OCI-LY7 (cell line): ENCODE results near the gene C6orf141. TPM values are rescaled to one million over a fixed set of nuclear protein-coding genes. Genes with fewer than 3 reads are reported as not detected.

Experiments used
- BruUV-seq: library from RNA; stranded (reverse); fragments of 400-500 nt; replicated peaks from 2 replicates; lab custom pipeline; 2021; lab: Mats Ljungman, UMichigan
- CTCF ChIA-PET: fragments of 300-600 bp; sonication (Branson Sonifier 250); formaldehyde crosslinking; loops from one replicate; lab custom pipeline; 2022; ENCODE audit warnings: antibody characterized with exemption; ENCODE audit not compliant: unreplicated experiment; lab: Charles Lee
- POLR2A ChIA-PET: fragments of 300-600 bp; sonication (Branson Sonifier 250); formaldehyde crosslinking; loops from one replicate; lab custom pipeline; 2022; ENCODE audit warnings: antibody characterized with exemption; lab: Charles Lee
- DNase-seq: peaks from one replicate; pipeline ENCODE4 v3.0.0-alpha.2; 2015; ENCODE audit warnings: low spot score
- H2AFZ ChIP-seq: fragments of 200-600 bp; sonication (generic), shearing (Covaris generic); 2 replicates; pipeline ENCODE4 v1.6.1; 2014; ENCODE audit warnings: mild to moderate bottlenecking, antibody characterized with exemption, low read length, moderate library complexity
- H3K27ac ChIP-seq: fragments of 200-600 bp; sonication (generic); 2 replicates; pipeline ENCODE4 v1.5.1; 2014; ENCODE audit warnings: mixed run types, low read depth, mild to moderate bottlenecking, moderate library complexity, low read length, inconsistent platforms; ENCODE audit not compliant: poor library complexity, severe bottlenecking
- H3K36me3 ChIP-seq: fragments of 200-600 bp; sonication (generic); 2 replicates; pipeline ENCODE4 v1.6.1; 2014; ENCODE audit warnings: mild to moderate bottlenecking, antibody characterized with exemption, low read length, moderate library complexity, mixed read lengths; ENCODE audit not compliant: insufficient read depth
- H3K4me1 ChIP-seq: fragments of 200-600 bp; sonication (generic); 2 replicates; pipeline ENCODE4 v1.5.1; 2014; ENCODE audit warnings: mild to moderate bottlenecking, low read length; ENCODE audit not compliant: insufficient read depth, poor library complexity, severe bottlenecking
- H3K4me2 ChIP-seq: fragments of 200-600 bp; sonication (generic); 2 replicates; pipeline ENCODE4 v1.6.1; 2014; ENCODE audit warnings: mild to moderate bottlenecking, low read length
- H3K4me3 ChIP-seq: fragments of 200-600 bp; sonication (generic); 2 replicates; pipeline ENCODE4 v1.5.1; 2014; ENCODE audit warnings: mild to moderate bottlenecking, low read depth, low read length; ENCODE audit not compliant: poor library complexity, severe bottlenecking
- H3K79me2 ChIP-seq: fragments of 200-600 bp; sonication (generic); 2 replicates; pipeline ENCODE4 v1.6.1; 2016; ENCODE audit warnings: low read depth, mild to moderate bottlenecking, low read length, moderate library complexity, mixed read lengths; ENCODE audit not compliant: insufficient read depth
- H3K9me2 ChIP-seq: fragments of 200-600 bp; sonication (generic); 2 replicates; pipeline ENCODE4 v1.6.1; 2016; ENCODE audit warnings: mild to moderate bottlenecking, low read length, mixed read lengths; ENCODE audit not compliant: insufficient read depth
- H3K9me3 ChIP-seq: fragments of 200-600 bp; sonication (generic); 2 replicates; pipeline ENCODE4 v1.6.1; 2014; ENCODE audit warnings: mild to moderate bottlenecking, mixed run types, low read length, mixed read lengths
- H4K20me1 ChIP-seq: fragments of 200-600 bp; sonication (generic); 2 replicates; pipeline ENCODE4 v1.6.1; 2014; ENCODE audit warnings: mild to moderate bottlenecking, antibody characterized with exemption, low read length, moderate library complexity, mixed read lengths; ENCODE audit not compliant: insufficient read depth
- CTCF ChIP-seq: fragments of 200-600 bp; sonication (generic); conservative IDR thresholded peaks from 2 replicates; pipeline ENCODE4 v1.5.1; 2014; ENCODE audit warnings: mild to moderate bottlenecking, antibody characterized with exemption, low read length, moderate library complexity, mixed read lengths
- EZH2phosphoT487 ChIP-seq: fragments of 200-600 bp; sonication (generic); IDR thresholded peaks from 2 replicates; pipeline ENCODE4 v1.6.1; 2018; ENCODE audit warnings: low read depth, borderline replicate concordance, mild to moderate bottlenecking, mixed run types, antibody characterized with exemption, low read length, moderate library complexity, mixed read lengths
- intact Hi-C: fragments of 100-400 bp; cut with micrococcal nuclease; formaldehyde crosslinking; loops from one replicate; pipeline ENCODE4 v1.10.0; 2022; ENCODE audit not compliant: unreplicated experiment
- total RNA-seq, 2 experiments: library from RNA; depleted of rRNA in 1 of 2; stranded (reverse); fragments of >200 nt in 1 of 2; shearing (Covaris generic) in 1 of 2; gene quantifications; 2 replicates each; pipeline ENCODE4 v1.2.3, GENCODE V29; 2014 to 2022

Gene C6orf141
- total RNA-seq, 2 experiments from 2014 or later: not detected

DNA sequence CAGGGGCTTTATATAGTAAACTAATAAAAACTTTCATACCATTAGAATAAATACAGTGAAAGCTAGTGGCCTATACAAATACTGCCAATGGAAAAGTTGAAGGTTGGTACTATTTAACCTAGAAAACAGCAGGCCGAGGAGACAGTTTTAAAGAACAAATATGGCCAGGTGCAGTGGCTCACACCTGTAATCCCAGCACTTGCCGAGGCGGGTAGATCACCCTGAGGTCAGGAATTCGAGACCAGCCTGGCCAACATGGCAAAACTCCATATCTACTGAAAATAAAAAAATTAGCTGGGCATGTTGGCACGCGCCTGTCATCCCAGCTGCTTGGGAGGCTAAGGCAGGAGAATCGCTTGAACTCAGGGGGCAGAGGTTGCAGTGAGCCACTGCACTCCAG, 25.9 kb upstream of the C6orf141 start:
- H3K4me1 ChIP-seq: no peaks in the 10 kb centered on the region
- no peaks in the 10 kb centered on the region for H3K36me3 ChIP-seq
- no peak overlapping the region for H2AFZ ChIP-seq
- no peak for DNase-seq
- BruUV-seq: no TSS peak
- intact Hi-C loops: no loop called here
- no peak overlapping the region for H3K4me2 ChIP-seq
- H4K20me1 ChIP-seq: no peaks in the 10 kb centered on the region
- no peak overlapping the region for H3K4me3 ChIP-seq
- H3K79me2 ChIP-seq: no peaks in the 10 kb centered on the region
- POLR2A ChIA-PET: no interaction called here
- no peak for TF ChIP-seq CTCF
- no peak for TF ChIP-seq EZH2phosphoT487
- CTCF ChIA-PET: no interaction called here
- no peaks in the 10 kb centered on the region for H3K9me2 ChIP-seq
- no peak overlapping the region for H3K27ac ChIP-seq
- no peaks in the 10 kb centered on the region for H3K9me3 ChIP-seq

GRCh38 chr6:49526598-49526997, 23.9 kb upstream of the C6orf141 start:
- Histone ChIP-seq H2AFZ (no peak overlapping the region), H4K20me1 (no peaks in the 10 kb centered on the region), H3K9me3 (no peaks in the 10 kb centered on the region), H3K79me2 (no peaks in the 10 kb centered on the region), H3K9me2 (no peaks in the 10 kb centered on the region), H3K4me2 (no peak overlapping the region), H3K4me3 (no peak overlapping the region), H3K4me1 (no peaks in the 10 kb centered on the region), H3K36me3 (no peaks in the 10 kb centered on the region), H3K27ac (no peak overlapping the region)
- CTCF ChIA-PET: no interaction called here
- no peak for DNase-seq
- POLR2A ChIA-PET: no interaction called here
- intact Hi-C loops: no loop called here
- no peak for TF ChIP-seq EZH2phosphoT487
- TF ChIP-seq CTCF: no peak
- BruUV-seq: no TSS peak

DNA sequence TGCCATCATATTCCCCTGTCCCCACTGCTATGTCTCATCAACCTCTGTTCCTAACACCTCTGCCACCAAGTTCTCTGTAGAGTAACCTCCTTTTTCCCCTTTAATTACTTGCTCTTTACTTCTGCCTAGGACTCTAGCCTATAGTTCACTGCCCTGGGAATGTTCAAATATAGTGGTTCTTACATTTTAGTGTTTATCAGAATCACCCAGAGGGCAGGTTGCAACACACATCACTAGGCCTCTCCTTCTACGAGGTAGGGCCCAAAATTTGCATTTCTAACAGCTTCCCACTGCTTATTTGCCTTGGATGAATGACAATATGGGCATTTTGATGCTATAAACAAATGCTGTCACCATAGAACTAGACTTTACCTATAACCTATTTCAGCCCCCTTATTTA, 23.1 kb upstream of the C6orf141 start:
- no peak for DNase-seq
- intact Hi-C loops: no loop called here
- no TSS peak for BruUV-seq
- Histone ChIP-seq H4K20me1 (no peaks in the 10 kb centered on the region), H3K4me2 (no peak overlapping the region), H3K4me1 (no peaks in the 10 kb centered on the region), H3K4me3 (no peak overlapping the region), H2AFZ (no peak overlapping the region), H3K79me2 (no peaks in the 10 kb centered on the region), H3K9me3 (no peaks in the 10 kb centered on the region), H3K36me3 (no peaks in the 10 kb centered on the region), H3K27ac (no peak overlapping the region), H3K9me2 (no peaks in the 10 kb centered on the region)
- ChIA-PET POLR2A (no interaction called here), CTCF (no interaction called here)
- TF ChIP-seq CTCF (no peak), EZH2phosphoT487 (no peak)
